IPS-18c (cell line): Measurements from ENCODE around the gene PHRF1.

Experiments used
- H3K4me3 ChIP-seq: 2 replicates; pipeline ENCODE4 v1.7.0; 2013; ENCODE audit warnings: low read depth, mild to moderate bottlenecking, low read length, moderate library complexity; ENCODE audit not compliant: insufficient read depth
- H3K9me3 ChIP-seq: one replicate; pipeline ENCODE4 v1.6.1; 2013; ENCODE audit warnings: mild to moderate bottlenecking, low read length, moderate library complexity; ENCODE audit not compliant: control insufficient read depth, insufficient read depth

The PHRF1 gene

GRCh38 chr11:578276-579035, 2.2 kb downstream of the PHRF1 start:
- no peak overlapping the region for H3K4me3 ChIP-seq
- H3K9me3 ChIP-seq: no peaks in the 10 kb centered on the region

GRCh38 chr11:579830-580601, 3.7 kb downstream of the PHRF1 start:
- H3K4me3 ChIP-seq: no peak overlapping the region
- no peaks in the 10 kb centered on the region for H3K9me3 ChIP-seq

GRCh38 chr11:581342-581741, 5.1 kb downstream of the PHRF1 start:
- Histone ChIP-seq H3K4me3 (no peak overlapping the region), H3K9me3 (no peaks in the 10 kb centered on the region)

GRCh38 chr11:581752-582151, 5.5 kb downstream of the PHRF1 start:
- no peaks in the 10 kb centered on the region for H3K9me3 ChIP-seq
- no peak overlapping the region for H3K4me3 ChIP-seq

DNA sequence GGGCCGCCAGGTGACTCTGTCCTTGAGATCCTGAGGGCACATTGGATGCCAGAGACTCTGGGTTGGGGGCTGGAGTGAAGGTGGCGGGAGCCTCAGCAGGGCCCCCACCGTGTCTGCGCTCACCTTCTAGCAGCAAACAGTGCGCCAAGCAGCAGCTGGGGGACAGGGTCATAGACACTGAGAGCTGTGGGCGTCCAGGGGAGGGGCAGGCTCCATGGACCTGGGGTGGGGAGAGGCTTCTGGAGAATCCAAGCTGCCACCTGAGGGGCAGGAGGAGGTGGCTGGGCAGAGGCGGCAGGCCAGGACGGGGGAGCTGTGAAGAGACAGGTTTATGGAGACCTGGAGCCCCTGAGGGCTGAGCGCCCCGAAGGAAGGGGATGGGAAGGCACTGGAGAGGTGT, 8.0 kb downstream of the PHRF1 start:
- H3K4me3 ChIP-seq: no peak overlapping the region
- no peaks in the 10 kb centered on the region for H3K9me3 ChIP-seq

DNA sequence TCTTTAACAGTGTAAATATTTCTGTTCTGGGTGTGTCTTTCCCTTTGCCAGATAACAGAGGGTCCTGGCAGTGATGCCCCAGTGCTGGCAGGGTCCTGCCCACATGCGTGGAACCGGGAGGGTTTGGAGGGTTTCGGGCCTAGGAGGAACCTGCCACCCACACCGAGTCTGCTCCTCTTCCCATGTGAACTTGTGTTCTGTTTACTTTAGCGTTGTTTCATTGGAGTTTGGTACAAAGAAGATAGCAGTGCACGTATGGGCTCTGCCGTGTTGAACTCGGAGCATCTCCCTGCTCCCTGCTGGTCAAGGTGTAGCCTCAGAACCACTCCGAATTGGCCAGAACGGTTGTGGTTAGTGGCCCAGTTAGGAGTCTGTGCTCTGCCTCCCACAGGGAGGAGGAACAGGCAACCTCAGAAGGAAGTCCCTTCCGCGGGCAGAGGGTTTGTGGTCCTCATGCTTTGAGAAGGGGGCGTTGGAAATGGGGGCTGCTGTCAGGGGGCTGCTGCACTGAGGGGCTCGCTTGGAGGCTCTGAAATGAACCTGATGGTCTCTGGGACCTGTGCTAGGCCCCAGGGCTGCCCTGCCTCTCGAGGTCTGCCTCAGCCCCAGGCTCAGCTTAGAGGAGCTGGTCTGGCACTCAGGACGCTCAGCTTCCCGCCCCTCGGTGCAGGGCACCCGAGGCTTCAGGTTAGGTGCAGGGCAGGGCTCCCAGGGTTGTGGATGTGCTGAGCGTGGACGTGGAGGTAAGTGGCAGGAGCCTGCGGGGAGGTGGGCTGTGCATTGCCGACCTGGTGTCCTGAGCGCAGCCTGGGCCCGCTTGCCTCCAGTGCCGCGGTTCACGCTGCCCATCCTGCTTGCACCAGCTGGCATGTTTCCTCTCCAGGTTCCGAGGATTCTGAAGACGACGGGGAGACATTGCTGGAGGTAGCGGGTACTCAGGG, 10.4 kb downstream of the PHRF1 start:
- no peak overlapping the region for H3K4me3 ChIP-seq
- no peaks in the 10 kb centered on the region for H3K9me3 ChIP-seq

- H3K4me3 ChIP-seq: no peak overlapping the region
- no peaks in the 10 kb centered on the region for H3K9me3 ChIP-seq
Observed at GRCh38 chr11:587546-587945, 11.3 kb downstream of the PHRF1 start.

DNA sequence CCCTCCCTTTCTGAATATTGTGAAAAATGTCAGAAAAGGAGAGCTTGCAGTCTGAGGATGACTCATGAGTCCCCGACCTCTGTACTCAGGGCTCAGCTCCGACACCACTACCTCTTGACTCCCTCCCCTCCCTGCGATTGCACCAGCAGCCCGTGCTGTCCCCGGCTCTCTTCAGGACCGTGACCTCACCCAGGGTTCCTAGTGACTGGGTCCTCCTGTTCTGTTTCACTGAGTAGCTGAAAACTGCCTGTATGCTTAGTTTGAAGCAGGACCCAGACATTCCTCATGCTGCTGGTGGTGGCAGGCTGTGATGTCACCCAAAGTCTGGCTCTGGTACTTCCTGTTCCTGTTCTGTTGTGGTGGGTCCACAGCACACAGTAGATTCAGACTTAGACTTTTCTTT, 11.7 kb downstream of the PHRF1 start:
- Histone ChIP-seq H3K9me3 (no peaks in the 10 kb centered on the region), H3K4me3 (no peak overlapping the region)

GRCh38 chr11:589798-590197, 13.5 kb downstream of the PHRF1 start:
- H3K9me3 ChIP-seq: no peaks in the 10 kb centered on the region
- no peak overlapping the region for H3K4me3 ChIP-seq

GRCh38 chr11:590997-591396, 14.7 kb downstream of the PHRF1 start:
- Histone ChIP-seq H3K9me3 (no peaks in the 10 kb centered on the region), H3K4me3 (no peak overlapping the region)

GRCh38 chr11:592501-592900, 16.2 kb downstream of the PHRF1 start:
- Histone ChIP-seq H3K4me3 (no peak overlapping the region), H3K9me3 (no peaks in the 10 kb centered on the region)

DNA sequence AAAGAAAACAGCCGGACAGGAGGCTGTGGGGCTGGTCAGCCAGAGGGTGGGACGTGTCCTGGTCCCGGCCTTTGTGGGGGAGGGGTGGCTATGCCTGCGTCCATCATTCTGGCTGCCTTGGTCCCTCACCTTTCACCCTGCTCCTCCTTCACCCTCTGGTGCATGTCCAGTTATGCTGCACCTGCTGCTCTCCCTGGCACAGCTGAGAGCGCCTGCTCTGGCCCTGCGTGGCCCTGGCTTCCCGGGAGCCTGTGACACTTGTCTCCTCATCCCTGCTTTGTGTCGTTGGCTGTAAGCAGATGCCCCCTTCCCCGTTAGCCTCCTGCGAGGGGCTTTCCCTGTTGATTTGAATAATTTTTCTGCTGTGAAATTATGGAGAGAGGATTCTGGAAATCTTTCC, 16.6 kb downstream of the PHRF1 start:
- Histone ChIP-seq H3K9me3 (no peaks in the 10 kb centered on the region), H3K4me3 (no peak overlapping the region)

- Histone ChIP-seq H3K9me3 (no peaks in the 10 kb centered on the region), H3K4me3 (no peak overlapping the region)
Observed at GRCh38 chr11:593347-593746, 17.1 kb downstream of the PHRF1 start.

DNA sequence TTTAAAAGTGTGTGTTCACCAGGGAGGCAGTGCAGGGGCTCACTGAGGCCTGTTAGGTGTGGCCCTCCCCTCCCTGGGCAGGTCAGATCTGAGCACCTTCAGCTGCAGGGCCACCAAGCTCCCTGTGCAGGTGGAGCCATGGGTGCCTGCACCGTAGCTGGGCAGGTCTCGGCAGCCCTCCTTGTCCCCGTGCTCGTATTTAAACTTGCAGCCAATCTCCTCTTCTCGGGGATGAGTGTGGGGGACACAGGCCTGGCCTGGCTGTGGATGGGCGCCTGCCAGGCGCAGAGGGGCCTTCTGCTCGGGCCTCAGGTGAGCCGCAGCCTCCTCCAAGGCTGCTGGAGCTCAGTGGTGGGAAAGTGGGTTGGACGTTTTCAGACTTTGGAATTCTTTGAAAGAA, 19.1 kb downstream of the PHRF1 start:
- no peaks in the 10 kb centered on the region for H3K9me3 ChIP-seq
- H3K4me3 ChIP-seq: no peak overlapping the region

GRCh38 chr11:596374-596773, 20.1 kb downstream of the PHRF1 start:
- Histone ChIP-seq H3K9me3 (no peaks in the 10 kb centered on the region), H3K4me3 (no peak overlapping the region)

DNA sequence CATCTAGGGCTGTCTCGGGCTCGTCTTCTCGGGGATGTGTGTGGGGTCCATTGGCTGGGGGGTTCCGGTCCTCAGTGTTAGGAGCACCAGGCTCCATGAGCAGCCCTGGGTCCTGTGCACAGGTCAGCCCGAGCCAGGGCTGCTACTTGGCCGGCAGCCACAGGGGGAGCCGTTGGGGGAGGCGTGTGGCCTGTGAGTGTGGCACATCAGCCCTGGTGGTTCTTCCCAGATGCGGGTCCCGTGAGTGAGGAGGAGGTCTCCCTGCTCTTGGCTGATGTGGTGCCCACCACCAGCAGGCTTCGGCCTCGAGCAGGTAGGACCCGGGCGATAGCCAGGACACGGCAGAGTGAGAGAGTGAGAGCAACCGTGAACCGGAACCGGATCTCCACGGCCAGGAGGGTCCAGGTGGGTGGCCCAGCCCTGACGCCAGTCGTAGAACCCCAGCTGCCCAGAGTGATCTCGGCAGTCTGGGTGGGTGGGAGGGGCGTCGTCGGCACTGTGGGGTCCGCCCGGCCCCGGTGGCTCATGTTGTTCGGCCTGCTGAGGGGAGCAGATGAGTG, 21.0 kb downstream of the PHRF1 start:
- no peak overlapping the region for H3K4me3 ChIP-seq
- no peaks in the 10 kb centered on the region for H3K9me3 ChIP-seq

DNA sequence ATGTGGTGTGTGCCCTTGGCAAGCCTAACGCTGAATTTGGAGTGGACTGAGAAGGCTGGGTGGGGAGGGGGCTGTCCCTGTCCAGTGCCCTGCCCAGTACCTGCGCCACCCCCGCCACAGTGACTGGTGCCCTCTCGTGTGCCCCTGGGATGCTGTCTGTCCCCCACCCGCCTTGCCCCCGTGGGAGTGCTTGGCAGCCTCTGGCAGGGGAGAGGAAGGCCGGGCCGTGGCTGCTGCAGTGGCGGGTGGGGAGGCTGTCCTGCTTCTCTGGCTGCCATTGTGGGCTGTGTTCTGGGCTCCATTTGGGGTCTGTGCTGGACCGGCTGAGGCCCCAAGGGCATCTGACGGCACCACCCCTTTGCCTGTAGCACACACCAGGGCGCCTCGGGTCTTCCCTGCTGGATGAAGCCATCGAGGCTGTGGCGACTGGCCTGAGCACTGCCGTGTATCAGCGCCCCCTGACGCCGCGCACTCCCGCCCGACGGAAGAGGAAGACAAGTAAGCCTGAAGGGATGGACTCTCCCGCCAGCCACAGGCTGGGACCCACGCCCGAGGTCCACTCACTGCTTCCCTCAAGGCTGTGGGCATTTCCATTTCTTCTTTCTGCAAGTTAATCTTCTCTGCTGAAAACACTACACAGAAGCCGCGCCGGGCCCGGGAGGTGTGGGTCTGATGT, 21.9 kb downstream of the PHRF1 start:
- Histone ChIP-seq H3K4me3 (no peak overlapping the region), H3K9me3 (no peaks in the 10 kb centered on the region)
